ENCODE data around the gene LXN.

LXN gene

DNA sequence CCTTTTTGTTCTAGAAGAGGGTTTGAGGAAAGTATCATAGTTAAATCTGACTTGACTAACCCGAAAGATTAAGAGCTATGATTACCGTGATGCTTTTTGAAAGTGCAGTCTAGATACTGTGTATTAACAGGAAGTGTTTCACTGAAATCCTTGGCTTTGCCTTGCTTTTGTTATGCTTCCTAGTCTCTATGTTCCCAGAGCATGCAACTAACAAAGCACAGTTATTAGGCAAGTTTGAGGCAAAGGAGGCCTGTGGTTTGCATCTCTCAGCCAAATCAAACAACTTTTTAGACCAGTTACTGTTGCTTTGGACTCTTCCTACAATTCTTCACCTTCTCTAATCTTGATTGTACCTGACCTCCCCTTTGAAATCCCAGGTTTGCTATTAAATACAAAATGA lies 3.9 kb downstream of the LXN start:
- DNase-seq (ENCODE audit: low read depth in 2 of 2) = no peak

GRCh38 chr3:158666416-158666815 lies 6.0 kb downstream of the LXN start:
- no peak for DNase-seq (ENCODE audit: low read depth in 2 of 2)

DNA sequence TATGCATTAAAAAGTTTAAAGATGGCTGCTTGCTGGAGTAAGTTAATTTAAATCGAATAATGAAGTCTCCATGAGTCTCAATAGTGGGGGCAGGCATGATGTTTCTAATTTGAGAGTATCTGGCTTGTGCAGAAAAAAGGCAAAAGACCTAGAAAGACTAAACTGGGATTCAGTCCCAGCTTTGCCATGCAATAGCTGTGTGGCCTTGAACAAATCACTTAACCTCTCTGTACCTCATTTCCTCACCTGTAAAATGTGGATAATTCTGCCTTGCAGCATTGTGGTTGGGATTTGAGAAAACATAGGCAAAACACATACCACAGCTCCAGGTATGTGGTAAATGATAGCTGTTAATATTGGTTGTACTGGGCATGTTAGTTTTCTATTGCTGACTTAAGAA lies 8.6 kb downstream of the LXN start:
- no peak for DNase-seq (ENCODE audit: low read depth in 2 of 2)

DNA sequence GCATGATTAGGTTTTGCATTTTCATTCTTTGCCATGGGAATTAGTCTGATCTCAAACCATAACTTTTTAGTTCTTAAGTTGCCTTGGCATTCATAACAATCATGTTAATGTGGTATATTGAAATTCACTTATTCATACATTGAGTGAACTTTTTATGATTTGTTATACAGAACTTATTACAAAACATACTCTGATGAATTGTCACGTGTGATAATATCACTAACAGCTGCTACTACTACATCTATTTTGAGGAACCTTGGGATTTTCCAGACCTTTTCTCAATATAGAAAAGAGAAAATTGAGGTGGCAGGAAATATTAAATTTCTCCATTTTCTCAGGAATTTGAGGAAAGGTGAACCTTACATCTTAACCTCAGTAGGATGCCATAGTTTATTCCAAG lies 9.2 kb downstream of the LXN start:
- no peak for DNase-seq (ENCODE audit: low read depth in 2 of 2)

DNA sequence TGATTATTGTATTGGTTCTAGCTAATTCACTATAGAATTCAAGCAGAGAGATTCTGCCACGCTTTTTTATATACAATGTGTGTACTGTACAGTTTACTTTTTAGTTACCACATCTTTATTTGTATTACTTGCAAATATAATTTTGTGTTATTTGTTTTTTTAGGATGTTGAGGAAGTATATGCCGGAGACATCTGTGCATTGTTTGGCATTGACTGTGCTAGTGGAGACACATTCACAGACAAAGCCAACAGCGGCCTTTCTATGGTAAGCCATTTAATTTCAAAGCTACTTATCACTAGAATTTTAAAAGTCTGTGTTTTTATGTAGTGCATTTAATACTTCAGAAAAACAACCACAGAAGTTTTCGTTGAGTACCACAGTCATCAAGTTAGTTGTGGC lies 11.7 kb downstream of the LXN start:
- no peak for DNase-seq (ENCODE audit: low read depth in 2 of 2)

DNA sequence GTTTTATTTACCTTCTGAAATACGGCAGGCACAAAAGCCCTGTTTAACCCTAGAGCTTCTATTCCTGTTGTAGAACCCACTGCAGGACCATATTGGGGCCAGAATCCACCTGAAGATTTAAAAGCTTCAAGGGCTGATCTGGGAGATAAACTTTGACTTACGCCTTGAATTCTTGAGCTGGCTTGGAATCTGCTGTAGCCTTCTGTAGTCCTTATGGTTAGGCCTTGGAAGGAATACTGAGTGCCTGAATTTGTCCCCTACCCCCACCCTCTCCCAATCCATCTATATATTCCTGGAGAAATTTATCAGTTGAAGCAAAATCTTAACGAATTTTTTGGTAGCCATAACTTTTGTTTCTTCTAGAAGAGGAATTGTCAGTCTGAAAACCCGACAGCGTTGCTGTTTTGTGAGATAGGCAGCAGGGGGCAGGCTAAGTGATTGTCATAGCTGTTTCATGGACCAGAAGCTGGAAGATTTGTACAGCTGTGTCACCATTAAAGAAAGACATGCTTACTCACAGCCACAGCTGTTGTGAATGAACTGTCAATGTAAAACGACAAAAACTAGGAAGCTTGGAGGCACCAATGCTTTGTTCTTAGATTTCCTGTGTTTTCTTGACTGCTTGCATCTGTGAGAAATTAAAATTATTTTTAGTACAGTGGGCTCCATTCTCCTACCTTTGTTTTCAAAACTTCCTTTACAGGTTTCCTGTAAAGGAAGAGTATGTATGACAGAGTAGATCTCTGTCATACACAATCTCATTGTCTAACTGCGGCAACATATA lies 12.8 kb downstream of the LXN start:
- peak in 1 of 2 donors; percentile 36 for DNase-seq (ENCODE audit: low read depth in 2 of 2)

DNA sequence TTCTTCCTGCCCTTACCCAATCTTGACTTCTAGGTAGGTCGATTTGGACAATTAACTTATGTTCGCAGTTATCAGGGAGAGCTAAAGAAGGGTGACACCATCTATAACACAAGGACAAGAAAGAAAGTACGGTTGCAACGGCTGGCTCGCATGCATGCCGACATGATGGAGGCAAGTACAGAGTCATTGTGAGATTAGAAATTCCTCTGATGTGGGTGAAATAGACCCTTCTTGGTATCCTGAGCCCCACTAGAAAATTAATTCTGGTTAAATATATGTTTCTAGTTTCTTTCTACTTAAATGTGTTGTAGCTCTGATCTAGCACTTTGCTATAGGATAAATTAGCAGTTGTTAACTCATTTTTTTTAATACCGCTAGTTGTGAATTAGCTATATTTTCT lies 13.6 kb downstream of the LXN start:
- DNase-seq (ENCODE audit: low read depth in 2 of 2) = no peak

DNA sequence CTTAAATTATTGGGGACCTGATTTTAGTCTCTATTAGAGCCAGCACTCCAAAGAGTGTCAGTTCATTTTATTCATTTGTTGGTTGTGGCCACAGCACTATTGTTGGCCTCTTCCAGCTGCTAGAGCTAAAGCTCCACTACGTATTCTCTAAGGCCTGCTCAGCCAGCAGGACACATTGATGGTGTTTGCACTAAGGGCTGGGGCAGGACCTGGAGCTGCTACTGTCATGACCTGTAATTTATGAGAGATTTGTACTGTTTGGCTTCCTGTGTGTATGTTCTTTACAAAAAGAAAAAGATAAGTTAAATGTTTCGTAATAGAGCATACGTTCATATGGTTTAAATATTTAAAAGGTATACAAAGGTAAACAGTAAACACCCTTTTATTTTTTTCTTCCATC lies 20.0 kb downstream of the LXN start:
- DNase-seq (ENCODE audit: low read depth in 2 of 2) = no peak

DNA sequence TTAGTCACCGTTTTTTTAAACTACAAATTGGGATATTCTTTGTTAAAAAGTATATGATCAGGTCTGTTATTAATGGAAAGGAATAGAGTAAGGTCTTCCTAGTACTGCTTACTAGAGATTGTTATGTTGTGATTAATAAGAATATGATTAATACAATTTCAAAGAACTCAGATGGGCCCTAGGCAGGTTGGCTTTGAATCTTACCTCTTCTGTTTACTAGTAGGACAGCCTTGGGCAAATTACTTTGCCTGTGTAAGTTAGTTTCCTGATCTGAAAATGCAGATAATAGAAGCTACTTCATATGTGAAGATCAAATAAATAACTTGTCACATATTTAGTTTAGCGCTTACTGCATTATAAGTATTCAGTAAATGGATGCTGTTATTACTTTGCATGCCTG lies 21.3 kb downstream of the LXN start:
- no peak for DNase-seq (ENCODE audit: low read depth in 2 of 2)

DNA sequence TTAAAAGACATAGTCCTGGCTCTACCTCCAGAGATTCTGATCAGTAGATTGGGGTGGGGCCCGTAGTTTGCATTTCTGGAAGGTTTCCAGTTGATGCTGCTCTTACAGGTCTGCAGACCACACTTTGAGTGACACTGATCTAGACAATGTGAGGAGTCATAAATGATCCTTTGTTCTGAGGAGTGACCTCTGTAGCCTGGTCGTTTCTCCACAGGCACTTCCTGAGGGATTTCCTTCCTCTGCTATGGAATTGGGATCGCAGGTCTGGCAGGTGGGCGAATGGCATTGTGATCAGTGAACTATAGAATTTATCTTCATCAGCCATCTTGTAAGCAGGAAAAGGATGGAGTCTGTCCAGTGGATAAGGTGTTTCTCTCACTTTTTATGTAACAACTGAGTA lies 22.7 kb downstream of the LXN start:
- DNase-seq (ENCODE audit: low read depth in 2 of 2) = no peak

- peak; percentile 77 to 83 for DNase-seq (ENCODE audit: low read depth in 2 of 2)
These were observed 28.0 kb downstream of the LXN start, which contains the start of gene GFM1 for GRCh38 chr3:158644345-158644908. Gene GFM1, plus strand, starts transcription at chr3:158644527. Its CDS starts 108 bp downstream, at chr3:158644635.

DNA sequence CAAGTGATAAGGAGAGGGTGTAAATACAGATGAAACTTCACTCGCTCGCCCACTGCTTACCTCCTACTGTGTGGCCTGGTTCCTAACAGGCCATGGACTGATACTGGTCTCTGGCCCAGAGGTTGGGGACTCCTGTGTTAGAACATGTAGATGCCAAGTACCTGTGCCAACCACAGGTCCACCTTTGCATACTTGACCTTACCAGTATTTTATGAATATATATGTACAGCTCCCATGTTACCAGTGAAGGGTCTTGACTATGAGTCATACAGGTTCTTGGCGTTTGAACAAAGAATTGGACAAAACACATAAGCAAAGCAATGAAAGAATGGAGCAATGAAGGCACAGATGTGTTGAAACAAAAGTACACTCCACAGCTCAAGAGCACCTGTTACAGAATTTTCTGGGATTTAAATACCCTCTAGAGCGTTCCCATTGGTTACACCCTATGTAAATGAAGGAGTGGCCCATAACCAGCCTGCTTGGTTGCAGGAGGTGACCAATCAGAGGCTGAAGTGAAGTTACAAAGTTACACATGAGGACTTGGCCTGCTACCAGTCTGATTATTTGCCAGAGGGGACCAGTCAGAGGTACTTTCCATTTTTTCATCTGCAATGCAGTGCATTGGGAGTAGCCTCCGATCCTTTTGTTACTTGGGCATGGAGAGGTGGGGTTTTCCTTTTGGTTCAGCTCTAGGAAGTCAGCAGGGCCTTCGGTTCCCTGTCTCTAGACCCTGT lies 29.8 kb downstream of the LXN start:
- no peak for DNase-seq (ENCODE audit: low read depth in 2 of 2)

GRCh38 chr3:158642005-158642404 lies 30.4 kb downstream of the LXN start:
- DNase-seq (ENCODE audit: low read depth in 2 of 2) = no peak

GRCh38 chr3:158640646-158641045 lies 31.8 kb downstream of the LXN start:
- DNase-seq (ENCODE audit: low read depth in 2 of 2) = no peak

DNA sequence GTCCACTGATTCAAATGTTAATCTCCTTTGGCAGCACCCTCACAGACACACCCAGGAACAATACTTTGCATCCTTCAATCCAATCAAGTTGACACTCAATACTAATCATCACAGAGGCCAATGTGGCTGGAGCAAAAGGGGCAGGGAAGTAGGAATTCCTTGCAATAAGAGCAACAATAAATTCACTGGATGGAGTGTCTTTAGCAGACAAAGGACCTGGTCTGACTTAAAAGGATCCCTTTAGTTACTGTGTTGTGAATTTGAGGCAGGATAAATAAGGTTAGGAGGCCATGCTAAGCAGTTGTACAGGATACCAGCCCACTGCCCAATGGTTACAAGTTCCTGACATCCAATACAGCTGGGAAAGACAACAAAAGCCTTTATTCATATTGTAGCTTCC lies 40.5 kb downstream of the LXN start:
- no peak for DNase-seq (ENCODE audit: low read depth in 2 of 2)

DNA sequence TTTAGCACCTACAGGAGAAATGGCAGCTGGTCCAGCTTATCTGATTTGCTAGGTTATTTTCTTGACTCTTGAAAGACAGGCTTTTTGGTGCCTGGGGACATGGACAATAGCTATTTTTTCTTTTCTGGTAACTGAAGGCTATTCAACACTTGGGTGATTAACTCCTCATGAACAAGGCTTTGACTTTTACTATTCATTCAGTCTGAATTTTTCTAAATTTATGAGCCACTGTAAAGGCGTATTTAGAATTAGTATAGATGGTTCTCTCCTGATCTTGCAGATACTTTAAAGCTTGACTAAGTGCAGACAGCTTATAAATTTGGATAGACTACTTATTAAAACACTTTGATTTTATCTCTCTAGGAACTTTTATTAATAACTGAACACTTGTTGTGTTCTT lies 46.6 kb downstream of the LXN start:
- no peak for DNase-seq (ENCODE audit: low read depth in 2 of 2)

DNA sequence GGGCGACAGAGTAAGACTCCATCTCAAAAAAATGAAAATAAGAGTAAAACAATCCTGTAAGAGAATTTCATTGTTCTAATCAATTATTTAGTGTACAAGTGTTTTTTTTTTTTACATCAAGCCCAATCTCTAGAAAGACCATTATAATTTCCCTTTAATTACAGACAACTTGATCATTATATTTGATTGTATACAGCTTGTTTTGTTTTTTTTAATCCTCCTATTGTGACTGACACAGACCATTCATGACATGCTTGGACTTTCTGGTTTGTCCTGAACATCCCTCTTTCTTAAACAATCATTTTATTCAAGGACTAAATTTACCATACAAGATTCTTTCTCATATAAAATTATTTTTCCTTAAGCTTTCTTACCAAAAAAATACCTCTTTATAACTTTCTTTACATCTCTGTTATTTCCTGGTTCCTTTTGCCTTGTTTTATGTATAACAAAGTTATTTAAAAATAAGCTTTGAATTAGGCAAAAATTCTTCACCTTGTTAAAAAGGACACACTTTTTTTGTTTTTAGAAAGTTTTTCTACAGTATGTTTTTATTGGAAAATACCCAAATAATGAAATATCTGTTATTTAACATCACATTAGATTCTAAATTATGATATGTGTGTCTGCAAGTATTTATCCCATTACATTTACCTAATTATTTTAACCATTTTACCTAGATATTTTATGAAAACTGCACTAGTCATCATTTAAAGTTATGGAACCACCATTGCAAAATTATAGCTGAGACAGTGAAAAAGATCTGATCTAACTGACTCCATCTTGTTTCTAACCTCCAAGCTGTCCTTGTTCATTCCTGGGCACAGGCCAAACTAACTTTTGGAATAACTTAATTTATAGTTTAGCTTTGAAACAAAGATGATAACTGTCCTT lies 54.2 kb downstream of the LXN start:
- no peak for DNase-seq (ENCODE audit: low read depth in 2 of 2)
